K562 (cell line): Measurements from ENCODE around the gene SLC16A1. TPM values are rescaled to one million over a fixed set of nuclear protein-coding genes. Genes with fewer than 3 reads are reported as not detected.

ENCODE experiments used
- CBX2 ChIP-seq: fragments of 200-600 bp; sonication (generic); IDR thresholded peaks from one replicate; pipeline ENCODE4 v1.6.1; 2012; ENCODE audit warnings: mild to moderate bottlenecking, low read length, inconsistent platforms; ENCODE audit not compliant: insufficient read depth, poor library complexity, severe bottlenecking
- CTBP1 ChIP-seq: fragments of 450-650 bp; IDR thresholded peaks from 2 replicates; pipeline ENCODE4 v1.6.1; 2016; ENCODE audit warnings: borderline replicate concordance
- ELF1 ChIP-seq: fragments of 200-800 bp; sonication (Bioruptor generic); IDR thresholded peaks from 2 replicates; pipeline ENCODE4 v1.6.1; 2016; ENCODE audit warnings: missing genetic modification characterization, missing compliant biosample characterization
- MYC ChIP-seq, 2 experiments: fragments of 250-450 bp in 1 of 2; sonication (Bioruptor Pico) in 1 of 2; IDR thresholded peaks; 2 replicates each; pipeline versions ENCODE4 v1.5.1 to v1.6.1; 2012 to 2021; ENCODE audit warnings: low read depth in 2 of 2, borderline replicate concordance in 1 of 2, improper control_type of control experiment in 1 of 2, low read length in 1 of 2, mild to moderate bottlenecking in 1 of 2, moderate library complexity in 1 of 2
- MYNN ChIP-seq, 2 experiments: sonication (generic); formaldehyde crosslinking in 1 of 2; IDR thresholded peaks; 2 replicates each; pipeline versions ENCODE4 v1.5.0 to v1.6.1; 2016 to 2020; ENCODE audit warnings: antibody characterized with exemption in 1 of 2, missing genetic modification reagents in 1 of 2
- NR2C2 ChIP-seq, 2 experiments: fragments of 200-800 bp in 1 of 2; sonication (Bioruptor generic) in 1 of 2; sonication (generic) in 1 of 2; formaldehyde crosslinking in 1 of 2; IDR thresholded peaks; 2 replicates each; pipeline versions ENCODE4 v1.6.1 to v1.8.0; 2016 to 2022; ENCODE audit warnings: mild to moderate bottlenecking in 1 of 2, missing compliant biosample characterization in 1 of 2, missing genetic modification characterization in 1 of 2, missing genetic modification reagents in 1 of 2
- POU5F1 ChIP-seq: fragments of 150-350 bp; IDR thresholded peaks from 2 replicates; pipeline ENCODE4 v1.6.1; 2014; ENCODE audit warnings: borderline replicate concordance, low read length, low read depth, mild to moderate bottlenecking; ENCODE audit not compliant: partially characterized antibody
- PPARD ChIP-seq: fragments of 250-450 bp; sonication (Bioruptor Pico); IDR thresholded peaks from 2 replicates; pipeline ENCODE4 v1.8.0; 2022; ENCODE audit warnings: inconsistent platforms, mild to moderate bottlenecking, moderate library complexity
- RBFOX2 ChIP-seq: fragments of 200-400 bp; formaldehyde crosslinking; IDR thresholded peaks from 2 replicates; pipeline ENCODE4 v1.6.1; 2017; ENCODE audit warnings: low read depth, mild to moderate bottlenecking, low read length, moderate library complexity
- RNF219 ChIP-seq: fragments of 250-450 bp; sonication (Bioruptor Pico); IDR thresholded peaks from 2 replicates; pipeline ENCODE4 v1.5.0; 2022; ENCODE audit warnings: mild to moderate bottlenecking
- SMAD4 ChIP-seq: fragments of 250-450 bp; sonication (Bioruptor Pico); conservative IDR thresholded peaks from 2 replicates; pipeline ENCODE4 v1.8.0; 2021; ENCODE audit warnings: inconsistent platforms, mild to moderate bottlenecking, moderate library complexity
- SRSF3 ChIP-seq: fragments of 200-400 bp; formaldehyde crosslinking; IDR thresholded peaks from 2 replicates; pipeline ENCODE4 v1.6.1; 2016; ENCODE audit warnings: mild to moderate bottlenecking, low read length, moderate library complexity; ENCODE audit not compliant: insufficient read depth
- TEAD4 ChIP-seq, 2 experiments: sonication (generic) in 1 of 2; formaldehyde crosslinking in 1 of 2; IDR thresholded peaks; 2 replicates each; pipeline versions ENCODE4 v1.6.1 to v1.8.0; 2012 to 2022; ENCODE audit warnings: borderline replicate concordance in 1 of 2, inconsistent platforms in 1 of 2, low read length in 1 of 2, mild to moderate bottlenecking in 1 of 2, missing genetic modification reagents in 1 of 2
- U2AF2 ChIP-seq: fragments of 200-400 bp; formaldehyde crosslinking; optimal IDR thresholded peaks from 2 replicates; pipeline ENCODE3; 2017; ENCODE audit warnings: low read depth, mild to moderate bottlenecking, low read length
- ZBTB11 ChIP-seq, 3 experiments: fragments of 200-800 bp in 1 of 3; fragments of 250-450 bp in 1 of 3; fragments of 450-650 bp in 1 of 3; sonication (Bioruptor Pico) in 1 of 3; sonication (Bioruptor generic) in 1 of 3; formaldehyde crosslinking in 1 of 3; IDR thresholded peaks; 2 replicates each; pipeline versions ENCODE4 v1.6.1 to v1.8.0; 2016 to 2022; ENCODE audit warnings: mild to moderate bottlenecking in 2 of 3, missing genetic modification characterization in 2 of 3, missing compliant biosample characterization in 1 of 3, moderate library complexity in 1 of 3
- ZC3H4 ChIP-seq: sonication (generic); formaldehyde crosslinking; IDR thresholded peaks from 2 replicates; pipeline ENCODE4 v1.9.0; 2021; ENCODE audit warnings: missing genetic modification reagents, borderline replicate concordance
- ZNF780A ChIP-seq: fragments of 250-450 bp; sonication (Bioruptor Pico); IDR thresholded peaks from 2 replicates; pipeline ENCODE4 v1.5.0; 2021; ENCODE audit warnings: mild to moderate bottlenecking
- polyA plus RNA-seq, 8 experiments: library from polyadenylated mRNA; depleted of rRNA in 4 of 8; stranded (reverse) in 5 of 8; unstranded in 3 of 8; fragments of >200 nt; fragmentation: Nextera tagmentation in 2 of 8; fragmentation: Illumina TruSeq in 1 of 8; extraction: Ambion mirVana in 2 of 8; extraction: Trizol in 1 of 8; gene quantifications; 2 replicates each; pipeline versions ENCODE4 v1.2.1 to v1.2.3, GENCODE V29; 2011 to 2014; ENCODE audit warnings: inconsistent platforms in 1 of 8, missing spikeins in 1 of 8
- total RNA-seq, 7 experiments: library from RNA; depleted of rRNA in 6 of 7; stranded (reverse); fragments of >200 nt in 6 of 7; fragmentation: Illumina TruSeq in 2 of 7; extraction: Trizol in 2 of 7; gene quantifications; 2 replicates each; pipeline versions ENCODE4 v1.2.1 to v1.2.3, GENCODE V29; 2011 to 2021; ENCODE audit warnings: low replicate concordance in 1 of 7

The SLC16A1 gene
- total and polyA plus RNA-seq, 9 of the 15 experiments (the other 6 are each of a cell fraction or from before 2014, with no cell fraction given) = 73.1 to 244 (median 117) TPM

GRCh38 chr1:112935461-112936111, 20.4 kb downstream of the SLC16A1 start (continued):
- TF ChIP-seq ZBTB11 (CRISPR knock-in tag; IDR thresholded peaks at IDR 0.05) (no peak), SRSF3 (no peak), NR2C2 (CRISPR knock-in tag; IDR thresholded peaks at IDR 0.05) (no peak), NR2C2 (tag; IDR thresholded peaks at IDR 0.05) (peak; percentile 62; the same call in 1 of the 2 replicates), RNF219 (CRISPR knock-in tag) (no peak), ZNF780A (no peak), CBX2 (no peak), MYC (IDR thresholded peaks at IDR 0.05; ENCODE audit: low read depth, low read length) (peak; percentile 75; the same call in 1 of the 2 replicates), MYC (CRISPR knock-in tag; IDR thresholded peaks at IDR 0.05; ENCODE audit: borderline replicate concordance, low read depth) (no peak), ELF1 (tag) (peak; percentile 74), U2AF2 (no peak), RBFOX2 (peak; percentile 63), PPARD (no peak), TEAD4 (IDR thresholded peaks at IDR 0.05; ENCODE audit: low read length) (peak; percentile 81), TEAD4 (CRISPR knock-in tag; IDR thresholded peaks at IDR 0.05; ENCODE audit: borderline replicate concordance) (no peak), CTBP1 (peak; percentile 67), SMAD4 (peak; percentile 72; the same call in 1 of the 2 replicates), MYNN (IDR thresholded peaks at IDR 0.05) (no peak), MYNN (CRISPR knock-in tag; IDR thresholded peaks at IDR 0.05) (no peak), POU5F1 (no peak), ZC3H4 (no peak)
